Measurements from ENCODE around the gene SCAMP1.

DNA sequence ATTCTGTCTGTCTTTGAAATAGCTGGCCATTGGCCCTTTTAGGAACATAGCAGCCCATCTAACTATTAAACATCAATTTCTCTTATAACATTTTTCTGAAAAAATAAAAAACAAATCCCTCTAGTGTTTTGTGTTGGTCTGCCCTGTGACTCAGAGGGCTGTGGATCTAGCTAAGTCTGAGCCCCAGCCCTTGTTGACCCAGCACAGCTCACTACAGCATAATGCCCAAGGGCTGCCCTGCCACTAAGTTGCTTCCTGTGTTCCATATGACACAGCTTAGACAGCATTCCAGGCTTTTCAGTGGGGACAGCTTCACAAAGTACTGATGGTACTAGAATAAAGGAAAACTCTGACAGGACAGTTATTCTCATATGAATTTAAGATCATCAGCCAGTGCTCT lies 136.0 kb downstream of the SCAMP1 start:
- TF ChIP-seq POLR2A (IDR thresholded peaks at IDR 0.05) (no peak), CTCF (IDR thresholded peaks at IDR 0.05) (no peak), POLR2AphosphoS5 (IDR thresholded peaks at IDR 0.05; ENCODE audit: insufficient read depth in 1 of 2, low read depth in 1 of 2) (no peak)
